Uterus (tissue), 2 donors: Measurements from ENCODE around the gene TAS2R60.

Source experiments
- CTCF ChIP-seq, 4 experiments: fragments of 200-600 bp in 2 of 4; fragments of 450-650 bp in 2 of 4; sonication (generic) in 2 of 4; IDR thresholded peaks; one replicate each; pipeline ENCODE4 v1.5.1; 2016 to 2019; ENCODE audit warnings: antibody characterized with exemption in 4 of 4, mild to moderate bottlenecking in 2 of 4, moderate library complexity in 1 of 4
- POLR2A ChIP-seq, 2 donors: fragments of 450-650 bp; IDR thresholded peaks; one replicate each; pipeline ENCODE4 v1.6.1; 2016; ENCODE audit warnings: antibody characterized with exemption in 2 of 2, mild to moderate bottlenecking in 1 of 2, moderate library complexity in 1 of 2

- TF ChIP-seq CTCF (IDR thresholded peaks at IDR 0.05) (no peak), POLR2A (IDR thresholded peaks at IDR 0.05) (no peak)
These were observed at the start of gene TAS2R60 for GRCh38 chr7:143443153-143443552.
